Measurements from ENCODE around the gene COA8. TPM values are rescaled to one million over a fixed set of nuclear protein-coding genes. Genes with fewer than 3 reads are reported as not detected.
A peak's percentile ranks its signal among the peaks of the same experiment; 100 is the strongest.

COA8 gene, protein sequence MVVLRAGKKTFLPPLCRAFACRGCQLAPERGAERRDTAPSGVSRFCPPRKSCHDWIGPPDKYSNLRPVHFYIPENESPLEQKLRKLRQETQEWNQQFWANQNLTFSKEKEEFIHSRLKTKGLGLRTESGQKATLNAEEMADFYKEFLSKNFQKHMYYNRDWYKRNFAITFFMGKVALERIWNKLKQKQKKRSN
- 86.5 and 169 TPM in 2 replicates for polyA plus RNA-seq
- 36.3 and 39.6 TPM in 2 replicates for polyA minus RNA-seq

DNA sequence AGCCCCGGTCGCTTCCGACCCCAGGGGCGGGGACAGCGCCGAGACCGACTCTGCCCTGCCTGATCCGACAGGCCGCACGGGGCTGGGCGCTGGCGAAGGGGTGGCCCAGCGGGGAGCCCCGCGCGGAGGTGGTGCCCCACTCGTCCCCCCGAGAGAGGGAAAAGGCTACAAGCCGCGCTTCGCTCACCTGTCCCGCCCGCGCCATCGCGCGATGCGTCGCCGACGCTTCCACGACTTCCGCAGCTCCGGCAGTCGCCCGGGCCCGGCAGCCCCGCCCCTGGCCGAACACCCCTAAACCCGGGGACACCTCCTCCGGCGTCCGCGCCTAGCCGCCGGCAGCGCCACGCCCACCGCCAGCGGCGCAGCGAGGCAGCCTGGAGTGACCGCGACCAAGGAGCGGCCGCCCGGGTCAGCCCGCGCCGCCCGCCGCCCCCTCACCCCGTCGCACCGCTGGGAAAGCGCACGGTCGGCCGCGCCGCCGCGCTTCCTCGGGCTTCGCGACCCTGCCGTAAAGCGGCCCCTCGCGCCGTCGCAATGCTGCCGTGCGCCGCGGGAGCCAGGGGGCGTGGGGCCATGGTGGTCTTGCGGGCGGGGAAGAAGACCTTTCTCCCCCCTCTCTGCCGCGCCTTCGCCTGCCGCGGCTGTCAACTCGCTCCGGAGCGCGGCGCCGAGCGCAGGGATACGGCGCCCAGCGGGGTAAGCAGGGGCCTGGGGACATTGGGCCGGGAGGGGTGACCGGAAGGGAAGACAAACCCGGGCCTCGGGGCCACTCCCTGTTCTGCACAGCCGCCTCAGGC is at the start of gene COA8, which contains the start of gene BAG5:
COA8 (plus strand) TSS at position 532 of the 797 bp plus-strand sequence; CDS start at position 574, 42 bp downstream.
BAG5 (minus strand) TSS at position 229 of the 797 bp plus-strand sequence. CDS start 1,493 bp downstream, outside the sequence.
- peak within 1 kb of the TSS; percentile 98 for H3K4me2 ChIP-seq (ENCODE audit: low read length)
- H3K9me2 ChIP-seq (ENCODE audit: insufficient read depth, low read length) = no peaks in the 10 kb centered on the region
- no peaks in the 10 kb centered on the region for H3F3A ChIP-seq (ENCODE audit: insufficient read depth, low read length, poor library complexity, severe bottlenecking)
- H3K36me3 ChIP-seq (ENCODE audit: insufficient read depth, low read length) = peaks cover 6% of the 10 kb centered on the region
- no peaks in the 10 kb centered on the region for H4K20me1 ChIP-seq (ENCODE audit: insufficient read depth)
- H3K9ac ChIP-seq (ENCODE audit: low read length) = peak within 1 kb of the TSS; percentile 94
- peak within 1 kb of the TSS; percentile 60 for H2AFZ ChIP-seq (ENCODE audit: low read depth, low read length)
- H3K27me3 ChIP-seq (ENCODE audit: insufficient read depth, low read depth, low read length) = no peaks in the 10 kb centered on the region
- no peaks in the 10 kb centered on the region for H3K9me3 ChIP-seq (ENCODE audit: low read length)
- H3K27ac ChIP-seq (ENCODE audit: low read length) = peak within 1 kb of the TSS; percentile 92
- H3K79me2 ChIP-seq (replicated peaks; ENCODE audit: insufficient read depth, low read length) = peaks cover 87% of the 10 kb centered on the region
- TF ChIP-seq TAF1 (IDR thresholded peaks at IDR 0.05; ENCODE audit: low read depth) (peak; percentile 82), SMC3 (conservative IDR thresholded peaks at IDR 0.05; ENCODE audit: poor library complexity) (peak; percentile 42), EZH2 (IDR thresholded peaks at IDR 0.05; ENCODE audit: borderline replicate concordance, insufficient read depth, low read length, poor library complexity, severe bottlenecking) (no peak), MXI1 (conservative IDR thresholded peaks at IDR 0.05; ENCODE audit: poor library complexity, severe bottlenecking) (peak; percentile 89), RAD21 (conservative IDR thresholded peaks at IDR 0.05) (peak; percentile 19), EP300 (conservative IDR thresholded peaks at IDR 0.05; ENCODE audit: poor library complexity, severe bottlenecking) (peak; percentile 77), POLR2AphosphoS5 (IDR thresholded peaks at IDR 0.05) (peak; percentile 81)
- TF ChIP-seq, protein P1, sequence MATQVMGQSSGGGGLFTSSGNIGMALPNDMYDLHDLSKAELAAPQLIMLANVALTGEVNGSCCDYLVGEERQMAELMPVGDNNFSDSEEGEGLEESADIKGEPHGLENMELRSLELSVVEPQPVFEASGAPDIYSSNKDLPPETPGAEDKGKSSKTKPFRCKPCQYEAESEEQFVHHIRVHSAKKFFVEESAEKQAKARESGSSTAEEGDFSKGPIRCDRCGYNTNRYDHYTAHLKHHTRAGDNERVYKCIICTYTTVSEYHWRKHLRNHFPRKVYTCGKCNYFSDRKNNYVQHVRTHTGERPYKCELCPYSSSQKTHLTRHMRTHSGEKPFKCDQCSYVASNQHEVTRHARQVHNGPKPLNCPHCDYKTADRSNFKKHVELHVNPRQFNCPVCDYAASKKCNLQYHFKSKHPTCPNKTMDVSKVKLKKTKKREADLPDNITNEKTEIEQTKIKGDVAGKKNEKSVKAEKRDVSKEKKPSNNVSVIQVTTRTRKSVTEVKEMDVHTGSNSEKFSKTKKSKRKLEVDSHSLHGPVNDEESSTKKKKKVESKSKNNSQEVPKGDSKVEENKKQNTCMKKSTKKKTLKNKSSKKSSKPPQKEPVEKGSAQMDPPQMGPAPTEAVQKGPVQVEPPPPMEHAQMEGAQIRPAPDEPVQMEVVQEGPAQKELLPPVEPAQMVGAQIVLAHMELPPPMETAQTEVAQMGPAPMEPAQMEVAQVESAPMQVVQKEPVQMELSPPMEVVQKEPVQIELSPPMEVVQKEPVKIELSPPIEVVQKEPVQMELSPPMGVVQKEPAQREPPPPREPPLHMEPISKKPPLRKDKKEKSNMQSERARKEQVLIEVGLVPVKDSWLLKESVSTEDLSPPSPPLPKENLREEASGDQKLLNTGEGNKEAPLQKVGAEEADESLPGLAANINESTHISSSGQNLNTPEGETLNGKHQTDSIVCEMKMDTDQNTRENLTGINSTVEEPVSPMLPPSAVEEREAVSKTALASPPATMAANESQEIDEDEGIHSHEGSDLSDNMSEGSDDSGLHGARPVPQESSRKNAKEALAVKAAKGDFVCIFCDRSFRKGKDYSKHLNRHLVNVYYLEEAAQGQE (IDR thresholded peaks at IDR 0.05; ENCODE audit: borderline replicate concordance) = peak; percentile 59
- TF ChIP-seq, protein P2, sequence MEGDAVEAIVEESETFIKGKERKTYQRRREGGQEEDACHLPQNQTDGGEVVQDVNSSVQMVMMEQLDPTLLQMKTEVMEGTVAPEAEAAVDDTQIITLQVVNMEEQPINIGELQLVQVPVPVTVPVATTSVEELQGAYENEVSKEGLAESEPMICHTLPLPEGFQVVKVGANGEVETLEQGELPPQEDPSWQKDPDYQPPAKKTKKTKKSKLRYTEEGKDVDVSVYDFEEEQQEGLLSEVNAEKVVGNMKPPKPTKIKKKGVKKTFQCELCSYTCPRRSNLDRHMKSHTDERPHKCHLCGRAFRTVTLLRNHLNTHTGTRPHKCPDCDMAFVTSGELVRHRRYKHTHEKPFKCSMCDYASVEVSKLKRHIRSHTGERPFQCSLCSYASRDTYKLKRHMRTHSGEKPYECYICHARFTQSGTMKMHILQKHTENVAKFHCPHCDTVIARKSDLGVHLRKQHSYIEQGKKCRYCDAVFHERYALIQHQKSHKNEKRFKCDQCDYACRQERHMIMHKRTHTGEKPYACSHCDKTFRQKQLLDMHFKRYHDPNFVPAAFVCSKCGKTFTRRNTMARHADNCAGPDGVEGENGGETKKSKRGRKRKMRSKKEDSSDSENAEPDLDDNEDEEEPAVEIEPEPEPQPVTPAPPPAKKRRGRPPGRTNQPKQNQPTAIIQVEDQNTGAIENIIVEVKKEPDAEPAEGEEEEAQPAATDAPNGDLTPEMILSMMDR (IDR thresholded peaks at IDR 0.05; ENCODE audit: poor library complexity, severe bottlenecking) = no peak
- peak within 1 kb of the TSS; percentile 100 for H3K4me3 ChIP-seq (ENCODE audit: low read length)

DNA sequence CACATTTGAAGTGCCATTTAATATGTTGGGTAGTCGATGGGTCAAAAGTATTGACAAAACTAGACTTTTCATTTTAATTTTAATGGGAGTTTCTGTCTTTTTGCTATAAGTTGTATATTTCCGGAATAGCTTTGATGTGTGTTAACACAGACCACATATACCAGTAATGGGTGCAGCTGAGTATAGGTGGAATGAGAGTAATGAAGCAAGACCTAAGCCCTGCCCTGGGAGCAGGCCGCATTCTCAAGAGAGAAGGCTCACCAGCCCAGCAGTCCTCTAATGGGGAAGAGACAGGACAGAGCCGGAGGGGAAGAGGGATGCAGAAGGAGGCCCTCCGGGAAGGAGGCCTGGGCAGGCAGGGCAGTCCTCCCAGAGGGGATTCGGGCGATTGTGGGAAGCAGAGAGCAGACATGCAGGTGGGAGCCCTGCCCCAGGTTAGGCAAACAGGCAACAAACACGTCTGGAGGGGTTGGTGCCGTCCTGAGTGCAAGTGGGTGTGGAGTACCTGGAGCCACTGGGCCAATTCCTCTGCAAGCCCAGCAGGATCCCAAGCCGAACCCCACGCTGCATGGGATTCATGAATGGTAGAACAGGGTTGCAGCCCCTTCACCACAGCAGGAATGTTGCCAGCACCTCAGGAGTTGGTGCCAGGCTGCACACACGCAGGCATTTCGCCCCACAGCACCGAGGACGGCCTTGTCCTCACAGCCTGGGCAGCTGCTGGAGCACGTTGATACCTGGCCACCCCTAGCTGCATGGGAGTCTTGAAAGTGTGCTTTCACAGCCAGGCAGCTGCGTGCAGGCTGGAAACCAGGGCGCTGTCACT is 48.0 kb upstream of the COA8 start:
- Histone ChIP-seq H3K36me3 (ENCODE audit: insufficient read depth, low read length) (peaks cover 4% of the 10 kb centered on the region), H3K4me2 (ENCODE audit: low read length) (no peak overlapping the region), H3K9me2 (ENCODE audit: insufficient read depth, low read length) (no peaks in the 10 kb centered on the region), H3F3A (ENCODE audit: insufficient read depth, low read length, poor library complexity, severe bottlenecking) (no peaks in the 10 kb centered on the region), H3K9me3 (ENCODE audit: low read length) (no peaks in the 10 kb centered on the region), H2AFZ (ENCODE audit: low read depth, low read length) (no peak overlapping the region), H3K27ac (ENCODE audit: low read length) (no peak overlapping the region), H3K9ac (ENCODE audit: low read length) (no peak overlapping the region), H3K79me2 (replicated peaks; ENCODE audit: insufficient read depth, low read length) (peaks cover 1% of the 10 kb centered on the region), H4K20me1 (ENCODE audit: insufficient read depth) (peaks cover 9% of the 10 kb centered on the region), H3K27me3 (ENCODE audit: insufficient read depth, low read depth, low read length) (no peaks in the 10 kb centered on the region), H3K4me3 (ENCODE audit: low read length) (no peak overlapping the region)
- TF ChIP-seq EP300 (conservative IDR thresholded peaks at IDR 0.05; ENCODE audit: poor library complexity, severe bottlenecking) = no peak
- TF ChIP-seq POLR2AphosphoS5 (IDR thresholded peaks at IDR 0.05) = no peak
